ENCODE measurements around the gene MAML2. TPM values are rescaled to one million over a fixed set of nuclear protein-coding genes. Genes with fewer than 3 reads are reported as not detected.

Gene MAML2
- total RNA-seq, 3 donors from 2014 or later, result 45.6 to 82.8 (median 68.2) TPM

DNA sequence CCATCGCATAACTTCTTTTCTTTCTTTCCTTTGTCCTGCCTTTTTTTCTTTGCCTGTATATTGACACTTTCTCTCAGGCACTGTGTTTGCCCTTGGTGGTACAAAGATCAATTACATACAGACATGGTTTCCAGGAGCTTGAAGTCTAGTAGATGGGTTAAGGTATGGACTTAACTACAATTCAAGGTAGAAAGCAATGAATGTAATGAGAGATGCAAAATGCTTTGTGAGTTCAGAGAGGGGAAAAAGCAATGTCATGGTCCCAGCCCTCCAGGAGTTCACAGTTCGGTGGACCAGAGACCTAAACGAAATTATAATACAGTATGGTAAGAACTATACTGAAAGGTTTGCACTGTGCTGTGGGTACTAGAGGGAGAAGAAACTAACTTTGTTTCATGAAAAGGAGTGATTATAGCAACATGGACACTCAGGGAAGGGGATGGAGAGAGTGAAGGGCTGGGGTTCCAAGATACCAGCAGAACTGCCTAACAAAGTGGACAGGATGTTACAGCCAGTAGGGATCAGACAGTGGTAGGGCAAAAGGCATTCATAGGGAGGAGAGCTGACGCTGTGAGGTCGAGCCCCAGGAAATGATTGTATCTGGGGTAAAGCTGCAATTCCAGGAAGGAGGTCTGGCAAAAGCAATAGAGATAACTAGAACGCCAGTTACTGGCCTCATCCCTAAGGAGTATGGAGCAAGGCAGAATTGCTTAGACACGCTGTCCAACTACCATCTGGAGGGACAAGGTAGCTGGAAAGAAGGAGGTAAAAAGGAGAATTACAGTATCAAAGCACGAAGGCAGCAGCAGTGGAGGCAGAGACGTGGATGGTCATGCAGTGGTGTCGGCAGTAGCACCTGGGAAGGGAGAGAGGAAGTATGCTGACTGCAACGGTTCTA is 260.7 kb downstream of the MAML2 start:
- no peak for TF ChIP-seq POLR2A (IDR thresholded peaks at IDR 0.05)
- TF ChIP-seq, protein P1, sequence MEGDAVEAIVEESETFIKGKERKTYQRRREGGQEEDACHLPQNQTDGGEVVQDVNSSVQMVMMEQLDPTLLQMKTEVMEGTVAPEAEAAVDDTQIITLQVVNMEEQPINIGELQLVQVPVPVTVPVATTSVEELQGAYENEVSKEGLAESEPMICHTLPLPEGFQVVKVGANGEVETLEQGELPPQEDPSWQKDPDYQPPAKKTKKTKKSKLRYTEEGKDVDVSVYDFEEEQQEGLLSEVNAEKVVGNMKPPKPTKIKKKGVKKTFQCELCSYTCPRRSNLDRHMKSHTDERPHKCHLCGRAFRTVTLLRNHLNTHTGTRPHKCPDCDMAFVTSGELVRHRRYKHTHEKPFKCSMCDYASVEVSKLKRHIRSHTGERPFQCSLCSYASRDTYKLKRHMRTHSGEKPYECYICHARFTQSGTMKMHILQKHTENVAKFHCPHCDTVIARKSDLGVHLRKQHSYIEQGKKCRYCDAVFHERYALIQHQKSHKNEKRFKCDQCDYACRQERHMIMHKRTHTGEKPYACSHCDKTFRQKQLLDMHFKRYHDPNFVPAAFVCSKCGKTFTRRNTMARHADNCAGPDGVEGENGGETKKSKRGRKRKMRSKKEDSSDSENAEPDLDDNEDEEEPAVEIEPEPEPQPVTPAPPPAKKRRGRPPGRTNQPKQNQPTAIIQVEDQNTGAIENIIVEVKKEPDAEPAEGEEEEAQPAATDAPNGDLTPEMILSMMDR (IDR thresholded peaks at IDR 0.05), result no peak
- TF ChIP-seq POLR2AphosphoS5 (IDR thresholded peaks at IDR 0.05), result no peak
- H3K4me1 ChIP-seq, result no peaks in the 10 kb centered on the region
- no peak for DNase-seq (ENCODE audit: low spot score in 2 of 2)
- no peaks in the 10 kb centered on the region for H3K9me3 ChIP-seq
- H3K27ac ChIP-seq, result peak overlapping the region in 1 of 2 donors; percentile 53
- H3K27me3 ChIP-seq, result no peaks in the 10 kb centered on the region
- intact Hi-C loops (cut with DNase I; ENCODE audit: low total_unique reads), result loop anchor here (5.0 kb wide), 1 partner anchor 85 kb away; no protein-coding TSS in a partner anchor
- H3K36me3 ChIP-seq, result no peaks in the 10 kb centered on the region
- H3K4me3 ChIP-seq, result no peak overlapping the region

DNA sequence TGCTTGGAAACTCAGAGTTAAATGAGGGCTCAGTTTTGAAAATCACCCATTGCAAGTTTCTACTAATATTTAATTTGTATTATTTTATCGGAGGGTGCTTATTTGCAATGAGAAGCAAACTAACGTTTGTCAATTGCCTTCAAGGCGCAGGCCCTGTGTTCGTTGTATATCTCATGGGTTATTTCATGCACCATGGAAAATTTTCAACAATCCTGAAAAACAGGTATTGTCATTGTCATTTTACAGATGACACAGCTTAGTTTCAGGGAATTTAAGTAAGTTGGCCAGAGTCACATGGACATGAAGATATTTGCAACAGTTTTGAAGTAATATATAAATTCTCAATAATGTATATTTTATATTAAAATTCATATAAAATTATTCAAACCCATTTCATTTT is 261.4 kb downstream of the MAML2 start:
- H3K4me1 ChIP-seq, result peaks cover 0 to 1% of the 10 kb centered on the region in 2 donors
- H3K27ac ChIP-seq, result no peak overlapping the region
- no peaks in the 10 kb centered on the region for H3K9me3 ChIP-seq
- intact Hi-C loops (cut with DNase I; ENCODE audit: low total_unique reads), result loop anchor here (5.0 kb wide), 1 partner anchor 86 kb away; no protein-coding TSS in a partner anchor
- H3K27me3 ChIP-seq, result no peaks in the 10 kb centered on the region
- no peak for DNase-seq (ENCODE audit: low spot score in 2 of 2)
- TF ChIP-seq POLR2AphosphoS5 (IDR thresholded peaks at IDR 0.05), result no peak
- TF ChIP-seq POLR2A (IDR thresholded peaks at IDR 0.05), result no peak
- TF ChIP-seq, protein P1 (IDR thresholded peaks at IDR 0.05), result no peak
- H3K36me3 ChIP-seq, result no peaks in the 10 kb centered on the region
- H3K4me3 ChIP-seq, result no peak overlapping the region

DNA sequence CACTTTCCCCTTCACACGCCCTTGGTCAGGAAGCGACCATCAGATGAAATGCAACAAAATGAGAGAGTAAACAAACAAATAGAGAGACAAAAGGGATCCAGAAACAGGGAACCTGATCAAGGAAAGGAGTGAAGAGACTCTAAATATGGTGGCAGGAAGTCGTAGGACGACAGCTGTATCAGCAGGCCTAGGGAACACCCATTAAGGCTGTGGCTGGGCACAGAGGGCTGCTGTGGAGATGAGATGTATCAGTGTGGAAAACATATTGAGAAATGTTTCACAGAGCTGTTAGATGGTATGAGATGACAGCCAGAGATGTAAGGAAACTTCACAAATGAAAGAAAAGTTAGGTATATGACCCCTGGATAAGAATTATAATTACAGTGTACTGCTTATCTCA is 263.3 kb downstream of the MAML2 start:
- Histone ChIP-seq H3K4me3 (no peak overlapping the region), H3K27me3 (no peaks in the 10 kb centered on the region), H3K9me3 (no peaks in the 10 kb centered on the region), H3K27ac (peak overlapping the region in 1 of 2 donors; percentile 37), H3K36me3 (no peaks in the 10 kb centered on the region), H3K4me1 (peaks cover 0 to 7% of the 10 kb centered on the region in 2 donors)
- intact Hi-C loops (cut with DNase I; ENCODE audit: low total_unique reads), result loop anchor here (5.0 kb wide), 1 partner anchor 88 kb away; no protein-coding TSS in a partner anchor
- no peak for TF ChIP-seq POLR2AphosphoS5 (IDR thresholded peaks at IDR 0.05)
- TF ChIP-seq, protein P1 (IDR thresholded peaks at IDR 0.05), result no peak
- TF ChIP-seq POLR2A (IDR thresholded peaks at IDR 0.05), result no peak
- no peak for DNase-seq (ENCODE audit: low spot score in 2 of 2)

DNA sequence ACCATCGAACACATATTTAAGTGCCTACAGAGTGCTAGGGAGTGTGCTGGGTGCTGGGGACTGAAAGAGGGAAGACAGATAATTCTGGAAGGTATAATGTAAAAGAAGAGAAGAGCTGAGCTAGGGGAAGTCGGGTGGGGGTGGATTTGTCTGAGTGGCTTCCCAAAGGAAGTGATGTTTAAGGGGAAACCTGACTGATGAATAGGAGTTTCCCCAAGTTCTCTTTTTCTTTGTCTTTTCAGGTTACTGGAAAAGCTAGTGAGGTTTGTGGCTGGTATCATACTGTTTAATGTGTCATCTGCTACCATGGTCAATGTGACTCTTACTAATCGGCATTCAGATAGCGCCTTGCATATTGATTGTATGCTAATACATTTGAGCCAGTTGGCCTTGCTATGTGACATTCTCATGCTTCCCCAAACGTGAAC is 267.4 kb downstream of the MAML2 start:
- no peaks in the 10 kb centered on the region for H3K36me3 ChIP-seq
- DNase-seq (ENCODE audit: low spot score in 2 of 2), result no peak
- no peaks in the 10 kb centered on the region for H3K9me3 ChIP-seq
- no peak for TF ChIP-seq POLR2A (IDR thresholded peaks at IDR 0.05)
- TF ChIP-seq, protein P1 (IDR thresholded peaks at IDR 0.05), result no peak
- TF ChIP-seq POLR2AphosphoS5 (IDR thresholded peaks at IDR 0.05), result no peak
- H3K4me1 ChIP-seq, result peaks cover 2 to 7% of the 10 kb centered on the region in 2 donors
- H3K27ac ChIP-seq, result peak overlapping the region; percentile 54 to 83
- intact Hi-C loops (cut with DNase I; ENCODE audit: low total_unique reads), result no loop called here
- H3K4me3 ChIP-seq, result no peak overlapping the region
- H3K27me3 ChIP-seq, result no peaks in the 10 kb centered on the region
